WTC11 (cell line): ENCODE results near the gene ASB13.

ENCODE experiments used
- JUN ChIP-seq: sonication (generic); formaldehyde crosslinking; IDR thresholded peaks from 2 replicates; pipeline ENCODE4 v1.8.0; 2023; ENCODE audit warnings: mild to moderate bottlenecking, missing genetic modification reagents
- NFE2L1 ChIP-seq: sonication (generic); formaldehyde crosslinking; IDR thresholded peaks from 2 replicates; pipeline ENCODE4 v1.8.1; 2023; ENCODE audit warnings: missing genetic modification reagents
- OVOL2 ChIP-seq: fragments of 250-450 bp; sonication (Bioruptor Pico); IDR thresholded peaks from 2 replicates; pipeline ENCODE4 v1.9.0; 2021; ENCODE audit warnings: mild to moderate bottlenecking, borderline replicate concordance
- STAT6 ChIP-seq: sonication (generic); formaldehyde crosslinking; conservative IDR thresholded peaks from 2 replicates; pipeline ENCODE4 v1.8.1; 2023; ENCODE audit warnings: mild to moderate bottlenecking, low read depth, missing genetic modification reagents, moderate library complexity
- TF ChIP-seq, protein P1 (sequence below): sonication (generic); formaldehyde crosslinking; IDR thresholded peaks from 2 replicates; pipeline ENCODE4 v1.8.0; 2022; ENCODE audit warnings: mild to moderate bottlenecking, missing genetic modification reagents

GRCh38 chr10:5608608-5609220, 57.7 kb downstream of the ASB13 start:
- TF ChIP-seq OVOL2 (CRISPR knock-in tag) (no peak), NFE2L1 (CRISPR knock-in tag) (no peak), STAT6 (no peak), JUN (no peak)
- TF ChIP-seq, protein P1, sequence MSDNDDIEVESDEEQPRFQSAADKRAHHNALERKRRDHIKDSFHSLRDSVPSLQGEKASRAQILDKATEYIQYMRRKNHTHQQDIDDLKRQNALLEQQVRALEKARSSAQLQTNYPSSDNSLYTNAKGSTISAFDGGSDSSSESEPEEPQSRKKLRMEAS (CRISPR knock-in tag), result no peak
